H9 (cell line): ENCODE measurements around the gene RCSD1. TPM values are rescaled to one million over a fixed set of nuclear protein-coding genes. Genes with fewer than 3 reads are reported as not detected.

Experiments used
- DNase-seq: peaks from one replicate; pipeline ENCODE4 v3.0.0-alpha.2; 2017
- H2AFZ ChIP-seq: one replicate; pipeline ENCODE4 v1.6.1; 2013; ENCODE audit warnings: mild to moderate bottlenecking, low read length, control low read depth, moderate library complexity
- H2AK5ac ChIP-seq: 2 replicates; pipeline ENCODE4 v1.6.1; 2013; ENCODE audit warnings: low read length, control low read depth, mixed read lengths; ENCODE audit not compliant: insufficient read length
- H2BK120ac ChIP-seq: one replicate; pipeline ENCODE4 v1.6.1; 2013; ENCODE audit warnings: low read depth, mild to moderate bottlenecking, low read length, control low read depth, inconsistent platforms; ENCODE audit not compliant: poor library complexity, severe bottlenecking
- H2BK12ac ChIP-seq: 2 replicates; pipeline ENCODE4 v1.6.1; 2013; ENCODE audit warnings: low read length, control low read depth, mixed read lengths, low read depth; ENCODE audit not compliant: insufficient read length
- H2BK15ac ChIP-seq: 2 replicates; pipeline ENCODE4 v1.6.1; 2013; ENCODE audit warnings: low read depth, low read length, control low read depth
- H2BK20ac ChIP-seq: one replicate; pipeline ENCODE4 v1.6.1; 2013; ENCODE audit warnings: low read depth, mild to moderate bottlenecking, low read length, control low read depth, inconsistent platforms; ENCODE audit not compliant: poor library complexity, severe bottlenecking
- H2BK5ac ChIP-seq: 2 replicates; pipeline ENCODE4 v1.6.1; 2013; ENCODE audit warnings: low read length, control low read depth, mixed read lengths; ENCODE audit not compliant: insufficient read length
- H3K14ac ChIP-seq: 2 replicates; pipeline ENCODE4 v1.6.1; 2013; ENCODE audit warnings: low read length, control low read depth; ENCODE audit not compliant: insufficient read depth
- H3K18ac ChIP-seq: 2 replicates; pipeline ENCODE4 v1.6.1; 2013; ENCODE audit warnings: low read depth, mild to moderate bottlenecking, mixed read lengths, low read length, control low read depth; ENCODE audit not compliant: insufficient read length
- H3K23ac ChIP-seq: 2 replicates; pipeline ENCODE4 v1.6.1; 2013; ENCODE audit warnings: low read length, control low read depth, mixed read lengths, low read depth; ENCODE audit not compliant: insufficient read length
- H3K23me2 ChIP-seq: 2 replicates; pipeline ENCODE4 v1.6.1; 2013; ENCODE audit warnings: low read depth, mild to moderate bottlenecking, mixed read lengths, low read length, control low read depth; ENCODE audit not compliant: insufficient read length, poor library complexity, severe bottlenecking
- H3K27ac ChIP-seq: 2 replicates; pipeline ENCODE4 v1.5.1; 2013; ENCODE audit warnings: low read length, control low read depth, mixed read lengths, low read depth; ENCODE audit not compliant: insufficient read length
- H3K27me3 ChIP-seq: 2 replicates; pipeline ENCODE4 v1.6.1; 2013; ENCODE audit warnings: low read length, control low read depth, inconsistent platforms; ENCODE audit not compliant: insufficient read depth
- H3K4ac ChIP-seq: 2 replicates; pipeline ENCODE4 v1.6.1; 2013; ENCODE audit warnings: low read depth, mild to moderate bottlenecking, control low read depth, inconsistent platforms, low read length, moderate library complexity
- H3K4me1 ChIP-seq: 2 replicates; pipeline ENCODE4 v1.6.1; 2013; ENCODE audit warnings: low read length, control low read depth, inconsistent platforms; ENCODE audit not compliant: insufficient read depth
- H3K4me2 ChIP-seq: 2 replicates; pipeline ENCODE4 v1.6.1; 2013; ENCODE audit warnings: low read length, control low read depth, mixed read lengths; ENCODE audit not compliant: insufficient read length, insufficient read depth
- H3K56ac ChIP-seq: 2 replicates; pipeline ENCODE4 v1.6.1; 2013; ENCODE audit warnings: low read depth, mild to moderate bottlenecking, mixed read lengths, low read length, control low read depth; ENCODE audit not compliant: insufficient read length
- H3K79me1 ChIP-seq: 2 replicates; pipeline ENCODE4 v1.6.1; 2013; ENCODE audit warnings: low read depth, mild to moderate bottlenecking, moderate library complexity, low read length, control low read depth, inconsistent platforms; ENCODE audit not compliant: insufficient read depth, poor library complexity, severe bottlenecking
- H3K79me2 ChIP-seq: 2 replicates; pipeline ENCODE4 v1.6.1; 2013; ENCODE audit warnings: low read length, control low read depth, inconsistent platforms; ENCODE audit not compliant: insufficient read depth
- H3K9ac ChIP-seq: 2 replicates; pipeline ENCODE4 v1.6.1; 2013; ENCODE audit warnings: low read length, control low read depth, mixed read lengths; ENCODE audit not compliant: insufficient read length; ENCODE audit errors: extremely low read depth
- H3K9me3 ChIP-seq: one replicate; pipeline ENCODE4 v1.6.1; 2013; ENCODE audit warnings: low read depth, low read length, inconsistent platforms; ENCODE audit not compliant: control insufficient read depth
- H3T11ph ChIP-seq: one replicate; pipeline ENCODE4 v1.6.1; 2013; ENCODE audit warnings: mild to moderate bottlenecking, low read length, control low read depth, inconsistent platforms
- H4K20me1 ChIP-seq: one replicate; pipeline ENCODE4 v1.6.1; 2013; ENCODE audit not compliant: control insufficient read depth, insufficient read length, insufficient read depth
- H4K5ac ChIP-seq: 2 replicates; pipeline ENCODE4 v1.6.1; 2013; ENCODE audit warnings: low read depth, mild to moderate bottlenecking, mixed read lengths, low read length, control low read depth; ENCODE audit not compliant: insufficient read length
- H4K8ac ChIP-seq: replicated peaks from 2 replicates; pipeline ENCODE4 v1.6.1; 2013; ENCODE audit warnings: low read length, control low read depth, mixed read lengths, low read depth; ENCODE audit not compliant: insufficient read length
- H4K91ac ChIP-seq: 2 replicates; pipeline ENCODE4 v1.6.1; 2013; ENCODE audit warnings: low read depth, mild to moderate bottlenecking, moderate library complexity, mixed read lengths, low read length, control low read depth; ENCODE audit not compliant: insufficient read length
- H3K27ac Mint-ChIP-seq, 3 experiments: 2 replicates in 2 of 3; 3 replicates in 1 of 3; pipeline ENCODE4 v1.8.0; 2020 to 2021; ENCODE audit warnings: mixed read lengths in 3 of 3, mild to moderate bottlenecking in 1 of 3, moderate library complexity in 1 of 3
- H3K27me3 Mint-ChIP-seq: 2 replicates; pipeline ENCODE4 v1.8.0; 2021; ENCODE audit warnings: low read depth, mild to moderate bottlenecking, moderate library complexity, mixed read lengths
- H3K36me3 Mint-ChIP-seq, 3 experiments: 2 replicates in 2 of 3; 3 replicates in 1 of 3; pipeline ENCODE4 v1.8.0; 2020 to 2021; ENCODE audit warnings: low read depth in 3 of 3, mixed read lengths in 3 of 3; ENCODE audit not compliant: insufficient read depth in 1 of 3
- H3K4me1 Mint-ChIP-seq, 2 experiments: 2 replicates each; pipeline ENCODE4 v1.8.0; 2020; ENCODE audit warnings: mixed read lengths in 2 of 2
- H3K4me3 Mint-ChIP-seq, 2 experiments: 2 replicates in 1 of 2; 3 replicates in 1 of 2; pipeline ENCODE4 v1.8.0; 2020 to 2021; ENCODE audit warnings: mild to moderate bottlenecking in 2 of 2, mixed read lengths in 2 of 2, moderate library complexity in 1 of 2
- H3K9me3 Mint-ChIP-seq, 2 experiments: 2 replicates in 1 of 2; 3 replicates in 1 of 2; pipeline ENCODE4 v1.8.0; 2020; ENCODE audit warnings: mild to moderate bottlenecking in 2 of 2, mixed read lengths in 2 of 2, moderate library complexity in 1 of 2
- CTCF ChIP-seq: fragments of 200-600 bp; sonication (generic); conservative IDR thresholded peaks from 3 replicates; pipeline ENCODE4 v1.8.0; 2021; ENCODE audit warnings: antibody characterized with exemption, mild to moderate bottlenecking
- WGBS: extraction: QIAGEN DNeasy Blood & Tissue Kit; methylation state at CpG from one replicate; pipeline ENCODE4 v1.1.7; 2013; ENCODE audit warnings: missing lambda C conversion rate, low lambda C conversion rate, mixed read lengths; ENCODE audit not compliant: insufficient read length; ENCODE audit errors: extremely low coverage; 5-methylcytosine and 5-hydroxymethylcytosine counted together
- total RNA-seq: library from RNA; stranded (reverse); gene quantifications from 2 replicates; pipeline ENCODE4 v1.2.1, GENCODE V29; 2021

Gene RCSD1
- total RNA-seq, 1 experiment from 2014 or later, result 0.13 TPM

DNA sequence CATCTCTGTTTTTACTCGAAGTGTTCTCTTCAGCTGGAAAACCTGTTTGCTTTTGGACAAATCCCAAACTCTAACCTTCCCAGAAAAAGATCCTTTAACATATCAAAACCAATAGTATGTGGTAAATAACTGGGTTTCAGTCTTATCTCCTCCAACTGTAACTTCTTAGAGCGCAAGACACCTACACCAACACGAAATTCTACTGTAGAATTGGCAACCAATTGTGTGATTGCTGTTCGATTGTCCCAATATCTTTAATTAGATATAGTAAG, 85.9 kb downstream of the RCSD1 start:
- Histone ChIP-seq H4K8ac (no peak overlapping the region), H2AK5ac (no peak overlapping the region), H2BK15ac (no peak overlapping the region), H3K18ac (no peak overlapping the region), H4K5ac (no peak overlapping the region), H3K9me3 (no peaks in the 10 kb centered on the region), H3K9ac (peak overlapping the region; percentile 59), H3K27ac (no peak overlapping the region), H3K4me1 (peaks cover 7% of the 10 kb centered on the region), H3K56ac (no peak overlapping the region), H3T11ph (no peak overlapping the region), H2BK12ac (no peak overlapping the region), H2AFZ (peak overlapping the region; percentile 35), H3K4me2 (peak overlapping the region; percentile 49), H3K27me3 (no peaks in the 10 kb centered on the region; the same call in 1 of the 2 replicates), H4K20me1 (no peaks in the 10 kb centered on the region), H3K23me2 (peaks cover 5% of the 10 kb centered on the region), H3K23ac (no peak overlapping the region), H2BK5ac (no peak overlapping the region), H2BK20ac (no peak overlapping the region), H3K4ac (no peak overlapping the region), H3K79me1 (no peaks in the 10 kb centered on the region), H2BK120ac (no peak overlapping the region), H3K79me2 (no peaks in the 10 kb centered on the region), H3K14ac (no peak overlapping the region), H4K91ac (no peak overlapping the region)
- H3K27ac Mint-ChIP-seq, result no peak overlapping the region
- H3K36me3 Mint-ChIP-seq, result peaks cover 0 to 2% (median 0%) of the 10 kb centered on the region in 3 experiments; a peak in 2 of 7 replicates
- DNase-seq, result no peak
- peak overlapping the region; percentile 87 to 89 for H3K4me3 Mint-ChIP-seq
- peaks cover 2 to 7% of the 10 kb centered on the region in 2 experiments; a peak in 2 of 5 replicates for H3K9me3 Mint-ChIP-seq
- WGBS, result no CpG with 5 or more reads among the region's 4 CpGs
- peaks cover 21 to 27% of the 10 kb centered on the region in 2 experiments for H3K4me1 Mint-ChIP-seq
- no peak for TF ChIP-seq CTCF
- peaks cover 28% of the 10 kb centered on the region for H3K27me3 Mint-ChIP-seq
